Vagina (tissue), 2 donors: ENCODE data around the gene C10orf90. TPM values are rescaled to one million over a fixed set of nuclear protein-coding genes. Genes with fewer than 3 reads are reported as not detected.

Source experiments
- DNase-seq, 2 donors: peaks; one replicate each; pipeline ENCODE4 v3.0.0-alpha.2; 2017; ENCODE audit errors: extremely low spot score in 2 of 2
- H3K27ac ChIP-seq: fragments of 200-600 bp; sonication (generic); one replicate; pipeline ENCODE4 v1.5.1; 2019
- H3K27me3 ChIP-seq: fragments of 200-600 bp; sonication (generic); one replicate; pipeline ENCODE4 v1.5.1; 2019
- H3K36me3 ChIP-seq, 2 donors: fragments of 200-600 bp; sonication (generic); one replicate each; pipeline ENCODE4 v1.5.1; 2017 to 2019
- H3K4me1 ChIP-seq: fragments of 200-600 bp; sonication (generic); one replicate; pipeline ENCODE4 v1.5.1; 2019
- H3K4me3 ChIP-seq, 2 donors: fragments of 200-600 bp; sonication (generic); 1 replicate in 1 of 2; 2 replicates in 1 of 2; pipeline ENCODE4 v1.5.1; 2016 to 2019
- H3K9me3 ChIP-seq: fragments of 200-600 bp; sonication (generic); one replicate; pipeline ENCODE4 v1.5.1; 2019
- POLR2A ChIP-seq, 2 donors: fragments of 450-650 bp; IDR thresholded peaks; one replicate each; pipeline ENCODE4 v1.6.1; 2017; ENCODE audit warnings: antibody characterized with exemption in 2 of 2, mild to moderate bottlenecking in 2 of 2, moderate library complexity in 2 of 2
- POLR2AphosphoS5 ChIP-seq, 2 donors: sonication (generic); formaldehyde crosslinking; IDR thresholded peaks; one replicate each; pipeline ENCODE4 v1.9.0; 2017; ENCODE audit warnings: antibody characterized with exemption in 2 of 2, mild to moderate bottlenecking in 2 of 2, low read depth in 1 of 2; ENCODE audit not compliant: insufficient read depth in 1 of 2
- intact Hi-C: fragments of 100-400 bp; cut with DNase I; formaldehyde crosslinking; loops from one replicate; pipeline ENCODE4 v1.15.1; 2023
- total RNA-seq: library from RNA; depleted of rRNA; stranded (reverse); fragments of >200 nt; gene quantifications from one replicate; pipeline ENCODE4 v1.2.3, GENCODE V29; 2016
- TF ChIP-seq, protein P1 (sequence below), 3 experiments: fragments of 450-650 bp in 2 of 3; fragments of 200-600 bp in 1 of 3; sonication (generic) in 1 of 3; IDR thresholded peaks; one replicate each; pipeline ENCODE4 v1.5.1; 2017 to 2019; ENCODE audit warnings: antibody characterized with exemption in 3 of 3, mild to moderate bottlenecking in 2 of 3, moderate library complexity in 2 of 3

The C10orf90 gene
- total RNA-seq, 1 donor from 2014 or later = not detected

DNA sequence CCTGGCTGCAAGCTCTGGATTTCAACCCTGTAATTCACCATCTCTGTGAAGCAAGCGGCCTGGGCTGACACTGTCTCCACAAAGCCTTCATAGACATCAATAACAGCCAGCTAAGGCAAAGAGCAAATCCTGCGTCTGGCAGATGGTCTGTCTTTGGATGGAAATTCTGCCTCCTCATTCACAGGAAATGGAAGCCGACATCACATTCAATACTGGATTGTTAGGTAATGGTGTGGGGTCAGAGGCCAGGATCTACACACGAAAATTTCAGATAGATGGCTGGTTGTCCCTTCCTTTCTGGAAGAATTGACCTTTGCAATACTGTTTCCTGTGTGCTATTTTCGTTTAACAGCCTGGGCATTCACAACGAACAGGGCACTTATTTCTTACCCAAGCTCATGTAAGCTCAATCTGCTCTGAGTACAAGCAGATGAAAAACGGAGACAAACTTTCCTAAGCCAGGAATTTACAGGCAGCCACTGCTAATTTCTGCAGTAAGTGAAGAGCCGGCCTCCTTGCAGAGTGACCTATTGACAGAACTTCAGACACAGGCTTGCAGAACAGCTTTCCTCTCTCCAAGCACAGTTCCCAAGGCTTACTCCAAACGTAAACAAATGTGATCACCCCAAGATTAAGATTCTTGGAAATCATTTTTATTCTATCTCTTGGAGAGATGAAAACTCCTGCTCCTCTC is 279.2 kb downstream of the C10orf90 start:
- H3K27me3 ChIP-seq = no peaks in the 10 kb centered on the region
- no peaks in the 10 kb centered on the region for H3K9me3 ChIP-seq
- no peak overlapping the region for H3K27ac ChIP-seq
- no peak for DNase-seq
- H3K36me3 ChIP-seq = no peaks in the 10 kb centered on the region
- TF ChIP-seq POLR2AphosphoS5 (IDR thresholded peaks at IDR 0.05; ENCODE audit: insufficient read depth in 1 of 2, low read depth in 1 of 2) (no peak), POLR2A (IDR thresholded peaks at IDR 0.05) (no peak)
- TF ChIP-seq, protein P1, sequence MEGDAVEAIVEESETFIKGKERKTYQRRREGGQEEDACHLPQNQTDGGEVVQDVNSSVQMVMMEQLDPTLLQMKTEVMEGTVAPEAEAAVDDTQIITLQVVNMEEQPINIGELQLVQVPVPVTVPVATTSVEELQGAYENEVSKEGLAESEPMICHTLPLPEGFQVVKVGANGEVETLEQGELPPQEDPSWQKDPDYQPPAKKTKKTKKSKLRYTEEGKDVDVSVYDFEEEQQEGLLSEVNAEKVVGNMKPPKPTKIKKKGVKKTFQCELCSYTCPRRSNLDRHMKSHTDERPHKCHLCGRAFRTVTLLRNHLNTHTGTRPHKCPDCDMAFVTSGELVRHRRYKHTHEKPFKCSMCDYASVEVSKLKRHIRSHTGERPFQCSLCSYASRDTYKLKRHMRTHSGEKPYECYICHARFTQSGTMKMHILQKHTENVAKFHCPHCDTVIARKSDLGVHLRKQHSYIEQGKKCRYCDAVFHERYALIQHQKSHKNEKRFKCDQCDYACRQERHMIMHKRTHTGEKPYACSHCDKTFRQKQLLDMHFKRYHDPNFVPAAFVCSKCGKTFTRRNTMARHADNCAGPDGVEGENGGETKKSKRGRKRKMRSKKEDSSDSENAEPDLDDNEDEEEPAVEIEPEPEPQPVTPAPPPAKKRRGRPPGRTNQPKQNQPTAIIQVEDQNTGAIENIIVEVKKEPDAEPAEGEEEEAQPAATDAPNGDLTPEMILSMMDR (IDR thresholded peaks at IDR 0.05) = no peak
- no peak overlapping the region for H3K4me3 ChIP-seq
- intact Hi-C loops = no loop called here
- H3K4me1 ChIP-seq = peaks cover 6% of the 10 kb centered on the region

DNA sequence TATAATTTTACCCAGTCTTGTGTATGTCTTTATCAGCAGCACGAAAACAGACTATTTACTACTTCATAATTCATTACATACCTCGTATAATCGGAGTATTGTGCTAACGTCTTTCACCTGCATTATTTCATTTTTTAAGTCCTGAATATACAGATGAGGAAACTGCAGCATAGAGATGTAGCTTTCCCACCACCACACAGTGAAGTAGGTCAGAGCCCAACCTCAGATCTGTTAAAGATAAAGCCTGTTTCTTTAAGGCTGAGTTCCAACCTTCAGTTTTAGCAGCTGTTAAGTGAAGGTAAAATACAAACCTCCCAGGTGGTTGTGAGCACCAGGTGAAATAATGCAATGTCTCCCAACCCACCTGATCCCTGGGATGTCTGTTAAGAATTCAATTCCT is 280.2 kb downstream of the C10orf90 start:
- no peaks in the 10 kb centered on the region for H3K36me3 ChIP-seq
- H3K4me3 ChIP-seq = no peak overlapping the region
- TF ChIP-seq, protein P1 (IDR thresholded peaks at IDR 0.05) = no peak
- no peak for TF ChIP-seq POLR2AphosphoS5 (IDR thresholded peaks at IDR 0.05; ENCODE audit: insufficient read depth in 1 of 2, low read depth in 1 of 2)
- no peak for TF ChIP-seq POLR2A (IDR thresholded peaks at IDR 0.05)
- no peaks in the 10 kb centered on the region for H3K9me3 ChIP-seq
- no peak overlapping the region for H3K27ac ChIP-seq
- no peaks in the 10 kb centered on the region for H3K27me3 ChIP-seq
- DNase-seq = no peak
- H3K4me1 ChIP-seq = peaks cover 6% of the 10 kb centered on the region
- intact Hi-C loops = no loop called here

DNA sequence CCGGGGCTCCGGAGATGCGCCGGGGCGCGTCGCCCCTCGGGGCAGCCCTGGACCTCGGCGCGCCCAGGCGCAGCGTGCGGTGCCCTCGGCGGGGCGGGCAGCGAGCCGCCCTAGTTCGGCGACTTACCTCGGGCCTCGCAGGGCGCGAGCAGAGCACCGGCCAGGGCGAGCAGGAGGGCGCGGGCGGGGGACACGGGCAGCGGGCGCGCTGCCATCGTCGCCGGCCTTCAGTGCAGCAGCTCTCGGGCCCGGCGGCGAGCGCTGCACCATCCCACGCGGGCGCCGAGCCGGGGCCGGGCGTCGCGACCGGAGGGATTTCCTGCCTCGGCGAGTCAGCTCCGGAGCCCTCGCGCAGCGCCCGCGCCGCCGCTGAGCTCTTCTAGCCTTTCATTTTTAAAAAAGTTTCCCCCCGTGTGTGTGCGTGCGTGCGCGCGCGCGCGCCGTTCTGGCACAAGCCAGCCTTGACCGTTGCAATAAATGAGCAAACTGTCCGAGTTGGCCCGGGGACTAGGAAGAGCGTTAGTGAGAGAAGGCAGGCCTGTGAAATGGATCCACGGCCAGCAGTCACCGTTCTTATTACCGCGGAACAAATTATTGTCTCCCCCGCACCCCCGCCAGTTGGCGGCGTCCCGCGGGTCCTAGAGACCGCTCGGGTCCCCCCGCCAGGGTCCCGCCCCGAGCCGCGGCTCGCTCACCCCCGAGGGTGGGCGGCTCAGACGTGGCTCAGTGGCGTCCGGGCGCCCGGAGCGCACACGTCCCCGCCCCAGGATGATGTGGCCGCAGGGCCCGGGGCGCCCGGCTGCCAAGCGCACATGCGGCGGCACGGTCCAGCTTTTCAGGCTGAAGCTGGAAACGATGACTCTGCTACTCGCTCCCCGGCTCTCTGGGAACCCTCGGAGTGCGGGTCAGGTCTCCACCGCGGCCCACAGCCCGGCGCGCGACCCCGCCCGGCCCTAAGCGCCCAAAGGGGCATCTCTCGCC is 282.3 kb downstream of the C10orf90 start, which contains the start of gene ADAM12:
Gene ADAM12 (minus strand): TSS at position 547 of the 981 bp plus-strand sequence. CDS start 332 bp downstream, at position 215.
- Histone ChIP-seq H3K4me1 (peaks cover 6% of the 10 kb centered on the region), H3K9me3 (no peaks in the 10 kb centered on the region), H3K4me3 (peak within 1 kb of the TSS; percentile 45 to 54), H3K27ac (no peak within 1 kb of the TSS), H3K36me3 (no peaks in the 10 kb centered on the region), H3K27me3 (no peaks in the 10 kb centered on the region)
- intact Hi-C loops = loop anchor here (5.0 kb wide), 1 partner anchor 396 kb away; no protein-coding TSS in a partner anchor
- TF ChIP-seq POLR2AphosphoS5 (IDR thresholded peaks at IDR 0.05; ENCODE audit: insufficient read depth in 1 of 2, low read depth in 1 of 2) = no peak
- TF ChIP-seq POLR2A (IDR thresholded peaks at IDR 0.05) = no peak
- TF ChIP-seq, protein P1 (IDR thresholded peaks at IDR 0.05) = no peak
- DNase-seq = no peak

DNA sequence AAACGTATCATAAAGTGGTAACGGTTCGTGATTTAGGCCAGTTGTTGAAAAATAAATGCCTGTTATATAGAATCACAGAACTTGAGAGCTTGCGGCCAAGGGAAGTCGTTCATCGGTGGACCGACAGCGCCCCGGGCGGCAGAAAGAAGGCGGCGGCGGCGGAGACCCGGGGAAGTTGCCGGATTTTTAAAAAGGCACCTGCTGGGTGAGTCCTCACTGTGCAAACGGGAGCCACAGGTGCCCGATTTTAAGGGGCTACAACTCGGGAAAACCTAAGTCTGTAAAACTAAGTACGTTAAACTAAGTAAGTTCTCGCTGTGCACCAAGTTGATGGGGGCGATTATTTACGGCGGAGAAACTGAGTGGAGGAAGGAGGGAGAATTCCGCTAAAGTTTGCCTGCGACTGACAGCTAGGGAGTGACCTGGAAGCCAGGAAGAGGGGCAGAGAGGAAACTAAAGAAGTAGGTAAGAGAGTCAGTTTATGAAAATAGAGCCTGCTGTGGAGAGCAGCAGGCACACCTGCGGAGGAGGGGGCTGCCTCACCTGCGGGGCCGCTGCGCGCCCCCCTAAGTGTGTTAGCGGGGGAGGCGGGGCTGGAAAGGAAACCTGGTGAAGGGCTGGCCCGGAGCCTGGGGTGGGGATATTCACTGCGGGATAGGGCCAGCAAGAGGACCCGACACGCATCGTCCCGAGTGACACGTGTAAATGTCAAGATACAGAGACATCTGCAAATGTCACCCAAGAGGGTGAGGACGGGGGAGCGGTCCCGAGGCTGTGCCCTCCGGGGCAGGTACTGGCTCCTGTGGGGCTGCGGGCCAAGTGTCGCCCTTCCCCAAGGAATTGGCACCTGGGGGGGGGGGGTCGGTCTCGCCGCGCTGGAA is 283.2 kb downstream of the C10orf90 start:
- intact Hi-C loops = loop anchor here (5.0 kb wide), 1 partner anchor 395 kb away; no protein-coding TSS in a partner anchor
- H3K27ac ChIP-seq = no peak overlapping the region
- TF ChIP-seq, protein P1 (IDR thresholded peaks at IDR 0.05) = peak; percentile 15 to 65 (median 60)
- no peak for TF ChIP-seq POLR2AphosphoS5 (IDR thresholded peaks at IDR 0.05; ENCODE audit: insufficient read depth in 1 of 2, low read depth in 1 of 2)

More for the DNA sequence above, 283.2 kb downstream of the C10orf90 start:
- peaks cover 6% of the 10 kb centered on the region for H3K4me1 ChIP-seq
- H3K27me3 ChIP-seq = no peaks in the 10 kb centered on the region
- H3K36me3 ChIP-seq = no peaks in the 10 kb centered on the region
- peak overlapping the region; percentile 45 to 54 for H3K4me3 ChIP-seq
- no peaks in the 10 kb centered on the region for H3K9me3 ChIP-seq
- DNase-seq = no peak
